ENCODE measurements around the gene RAB12.
A peak's percentile ranks its signal among the peaks of the same experiment; 100 is the strongest.

RAB12 gene

GRCh38 chr18:8603663-8604520, 5.3 kb upstream of the RAB12 start:
- no peak for TF ChIP-seq CTCF (IDR thresholded peaks at IDR 0.05; ENCODE audit: low read depth, low read length, missing control alignments)

GRCh38 chr18:8605974-8606373, 3.3 kb upstream of the RAB12 start:
- H3K4me3 ChIP-seq (replicated peaks; ENCODE audit: low read depth, low read length): no peak overlapping the region
- DNase-seq (ENCODE audit: extremely low read depth, low read depth): no peak
- TF ChIP-seq CTCF (IDR thresholded peaks at IDR 0.05; ENCODE audit: low read depth, low read length, missing control alignments): no peak

More at GRCh38 chr18:8603663-8604520, 5.3 kb upstream of the RAB12 start:
- no peak for DNase-seq (ENCODE audit: extremely low read depth, low read depth)
- H3K4me3 ChIP-seq (replicated peaks; ENCODE audit: low read depth, low read length): no peak overlapping the region

- no peak for TF ChIP-seq CTCF (IDR thresholded peaks at IDR 0.05; ENCODE audit: low read depth, low read length, missing control alignments)
- peak overlapping the region; percentile 45 for H3K4me3 ChIP-seq (replicated peaks; ENCODE audit: low read depth, low read length)
- DNase-seq (ENCODE audit: extremely low read depth, low read depth): no peak
Measured at GRCh38 chr18:8607776-8608742, 1.2 kb upstream of the RAB12 start.

GRCh38 chr18:8609659-8610458, 622 bp downstream of the RAB12 start:
- H3K4me3 ChIP-seq (replicated peaks; ENCODE audit: low read depth, low read length): peak overlapping the region; percentile 93
- DNase-seq (ENCODE audit: extremely low read depth, low read depth): no peak
- TF ChIP-seq CTCF (IDR thresholded peaks at IDR 0.05; ENCODE audit: low read depth, low read length, missing control alignments): no peak

GRCh38 chr18:8610459-8610851, 1.2 kb downstream of the RAB12 start:
- no peak for TF ChIP-seq CTCF (IDR thresholded peaks at IDR 0.05; ENCODE audit: low read depth, low read length, missing control alignments)
- peak overlapping the region; percentile 93 for H3K4me3 ChIP-seq (replicated peaks; ENCODE audit: low read depth, low read length)
- no peak for DNase-seq (ENCODE audit: extremely low read depth, low read depth)

GRCh38 chr18:8611916-8612576, 2.8 kb downstream of the RAB12 start:
- TF ChIP-seq CTCF (IDR thresholded peaks at IDR 0.05; ENCODE audit: low read depth, low read length, missing control alignments): no peak
- no peak overlapping the region for H3K4me3 ChIP-seq (replicated peaks; ENCODE audit: low read depth, low read length)
- no peak for DNase-seq (ENCODE audit: extremely low read depth, low read depth)

Measured in HFF-Myc (cell line).